ENCODE measurements around the gene CKAP2L. TPM values are rescaled to one million over a fixed set of nuclear protein-coding genes. Genes with fewer than 3 reads are reported as not detected.
A peak's percentile ranks its signal among the peaks of the same experiment; 100 is the strongest.

CKAP2L gene
- 21.8 and 25.7 TPM in 2 replicates for total RNA-seq (2013; cell fraction: nucleolus; rRNA removed)
- total RNA-seq (2014; rRNA removed) (18.1 and 21.1 TPM in 2 replicates), total RNA-seq (2014; rRNA removed; fragmentation: Illumina TruSeq; extraction: Trizol) (18.2 and 19.0 TPM in 2 replicates), total RNA-seq (2021) (20.7 and 23.7 TPM in 2 replicates), polyA plus RNA-seq (2011; rRNA removed) (14.9 and 20.8 TPM in 2 replicates), polyA plus RNA-seq (2014; fragmentation: Illumina TruSeq; extraction: Trizol) (30.6 and 38.3 TPM in 2 replicates), polyA plus RNA-seq (2014; fragmentation: Nextera tagmentation; extraction: Ambion mirVana) (10 to 100 TPM; 10.5 to 19.7 TPM), polyA plus RNA-seq (2014; rRNA removed) (13.7 and 14.5 TPM in 2 replicates), polyA plus RNA-seq (2016; fragmentation: Nextera tagmentation; extraction: Ambion mirVana) (10 to 100 TPM; 27.4 to 37.4 TPM), polyA minus RNA-seq (2011; rRNA and poly(A)+ RNA removed) (10.6 and 14.6 TPM in 2 replicates), Bru-seq, nascent RNA (percentile 82 among the genes with signal in this experiment), BruChase-seq, experiment 1, labeled RNA remaining after a 6-hour chase (percentile 69 among the genes with signal in this experiment), BruChase-seq, experiment 2, labeled RNA remaining after a 2-hour chase (percentile 82 among the genes with signal in this experiment)
- 6.5 TPM for polyA plus RNA-seq (2011; ENCODE audit: low read depth)
- 5.2 and 5.7 TPM in 2 replicates for polyA plus RNA-seq (2011; cell fraction: cytosol; rRNA removed)
- 5.7 and 6.7 TPM in 2 replicates for polyA plus RNA-seq (2011; cell fraction: nucleus; rRNA removed)
- 7.9 and 8.2 TPM in 2 replicates for polyA plus RNA-seq (2012)
- 4.5 and 7.5 TPM in 2 replicates for polyA minus RNA-seq (2011; cell fraction: cytosol; rRNA and poly(A)+ RNA removed)
- 14.0 and 18.1 TPM in 2 replicates for polyA minus RNA-seq (2011; cell fraction: nucleus; rRNA and poly(A)+ RNA removed)
- long read RNA-seq, experiment 1, full-length matches to known transcripts, result 4 of 24 reads
- long read RNA-seq, experiment 1, partial matches to known transcripts, result 16 of 24 reads
- long read RNA-seq, experiment 1, other reads (novel, unspliced or antisense), result 4 of 24 reads
- long read RNA-seq, experiment 2, full-length matches to known transcripts, result 5 of 232 reads
- long read RNA-seq, experiment 2, partial matches to known transcripts, result 204 of 232 reads
- long read RNA-seq, experiment 2, other reads (novel, unspliced or antisense), result 23 of 232 reads

- ChIA-PET POLR2A (interaction anchor here (0.5 to 2.8 kb wide), 5 partner anchors 11 to 106 kb away, joined by 3 to 17 read pairs (median 4); no protein-coding TSS in a partner anchor), SMC1A (ENCODE audit: uncharacterized antibody, unreplicated experiment) (interaction anchor here (0.7 to 4.7 kb wide), 10 partner anchors 9 to 121 kb away, joined by 3 to 30 read pairs (median 5); no protein-coding TSS in a partner anchor), CTCF (interaction anchor here (0.9 to 5.4 kb wide), 4 partner anchors 14 to 121 kb away, joined by 3 to 63 read pairs (median 24); no protein-coding TSS in a partner anchor), RAD21 (ENCODE audit: unreplicated experiment) (interaction anchor here (1.0 to 4.5 kb wide), 8 partner anchors 15 to 178 kb away, joined by 3 to 24 read pairs (median 4); no protein-coding TSS in a partner anchor)
- peak within 1 kb of the TSS; percentile 80 for H3K27ac ChIP-seq (ENCODE audit: control insufficient read depth, insufficient read depth)
- TSS peak; percentile 58 for BruUV-seq (replicated peaks)
- H3K4me1 ChIP-seq (ENCODE audit: control insufficient read depth, insufficient read depth, low read length), result peaks cover 3% of the 10 kb centered on the region
- H4K20me1 ChIP-seq (ENCODE audit: control insufficient read depth, insufficient read depth), result no peaks in the 10 kb centered on the region
- in situ Hi-C loops (cut with MboI), result no loop called here
- intact Hi-C loops (cut with micrococcal nuclease; ENCODE audit: unreplicated experiment), result no loop called here
- peak within 1 kb of the TSS; percentile 83 for H3K9ac ChIP-seq (ENCODE audit: control insufficient read depth, insufficient read depth, low read length)
- H3K36me3 ChIP-seq (ENCODE audit: control insufficient read depth in 2 of 2, insufficient read depth in 2 of 2, low read length in 1 of 2), result no peaks in the 10 kb centered on the region
- under 1% methylated on average over 79 of the region's 79 CpGs for WGBS (ENCODE audit: insufficient coverage, insufficient replicate concordance, low lambda C conversion rate, missing lambda C conversion rate)
- DNase-seq (ENCODE audit: low read depth, low spot score) (peak; percentile 94), FAIRE-seq (peak; percentile 81), ATAC-seq (peak; percentile 98)
- peak within 1 kb of the TSS; percentile 81 for H3K4me3 ChIP-seq
- peaks cover 5% of the 10 kb centered on the region; the same call in 1 of the 3 replicates for H3K9me3 ChIP-seq (replicated peaks; ENCODE audit: control insufficient read depth, insufficient read depth, low read length)
- peak within 1 kb of the TSS; percentile 91 for H2AFZ ChIP-seq (ENCODE audit: control insufficient read depth, low read depth, low read length)
- peak within 1 kb of the TSS; percentile 75 for H3K4me2 ChIP-seq (ENCODE audit: control insufficient read depth, insufficient read depth)
- peaks cover 22% of the 10 kb centered on the region for H3K79me2 ChIP-seq (ENCODE audit: control insufficient read depth, insufficient read depth, low read length)
- no peaks in the 10 kb centered on the region for H3K27me3 ChIP-seq (replicated peaks in 1 of 2; ENCODE audit: control insufficient read depth in 2 of 2, insufficient read depth in 2 of 2, low read length in 1 of 2)
- TF ChIP-seq YY1 (IDR thresholded peaks at IDR 0.05; ENCODE audit: low read depth, low read length) (peak; percentile 51; the same call in 1 of the 2 replicates), MXI1 (IDR thresholded peaks at IDR 0.05; ENCODE audit: low read depth, low read length) (peak; percentile 99), RBBP5 (conservative IDR thresholded peaks at IDR 0.05) (no peak), EGR1 (IDR thresholded peaks at IDR 0.05; ENCODE audit: borderline replicate concordance in 1 of 2, low read depth in 2 of 2, low read length in 2 of 2) (peak in 1 of 2 experiments; percentile 89; a peak in 2 of 3 replicates), CBFB (IDR thresholded peaks at IDR 0.05; ENCODE audit: low read depth) (peak; percentile 78; the same call in 1 of the 2 replicates), NFYB (IDR thresholded peaks at IDR 0.05; ENCODE audit: insufficient read depth, low read depth, low read length) (peak; percentile 95), IKZF2 (IDR thresholded peaks at IDR 0.05) (no peak), SMAD5 (IDR thresholded peaks at IDR 0.05; ENCODE audit: low read depth) (no peak), CREM (IDR thresholded peaks at IDR 0.05; ENCODE audit: low read depth) (peak; percentile 92), E2F8 (IDR thresholded peaks at IDR 0.05; ENCODE audit: low read depth, partially characterized antibody) (no peak), ETV6 (conservative IDR thresholded peaks at IDR 0.05 in 1 of 2, IDR thresholded peaks at IDR 0.05 in 1 of 2; ENCODE audit: borderline replicate concordance in 1 of 2, low read depth in 1 of 2) (no peak), STAT1 (conservative IDR thresholded peaks at IDR 0.05) (0 out of 2 replicates have a peak, but pooled peaks have one; percentile 36)
Measured at GRCh38 chr2:112764071-112765044, at the start of gene CKAP2L. Gene CKAP2L (minus strand): TSS chr2:112764609. CDS start chr2:112764598, 11 bp downstream.
